HepG2 (cell line): ENCODE data around the gene MPV17L2. TPM values are rescaled to one million over a fixed set of nuclear protein-coding genes. Genes with fewer than 3 reads are reported as not detected.
A peak's percentile ranks its signal among the peaks of the same experiment; 100 is the strongest.

Experiments
- ADNP ChIP-seq: sonication (generic); formaldehyde crosslinking; IDR thresholded peaks from 2 replicates; pipeline ENCODE4 v1.4.0; 2020; ENCODE audit warnings: missing genetic modification reagents
- CBX1 ChIP-seq: IDR thresholded peaks from one replicate; pipeline ENCODE4 v1.6.1; 2016; ENCODE audit warnings: antibody characterized with exemption, low read depth
- ERF ChIP-seq: IDR thresholded peaks from 2 replicates; pipeline ENCODE4 v1.6.1; 2018; ENCODE audit warnings: missing biosample characterization, missing genetic modification reagents
- HOXA3 ChIP-seq: sonication (generic); formaldehyde crosslinking; IDR thresholded peaks from 2 replicates; pipeline ENCODE4 v1.5.0; 2020; ENCODE audit warnings: missing genetic modification reagents
- HOXA5 ChIP-seq: sonication (generic); formaldehyde crosslinking; IDR thresholded peaks from 2 replicates; pipeline ENCODE4 v1.4.0; 2020; ENCODE audit warnings: missing genetic modification reagents
- IKZF4 ChIP-seq: sonication (generic); formaldehyde crosslinking; IDR thresholded peaks from 2 replicates; pipeline ENCODE4 v1.5.1; 2020; ENCODE audit warnings: borderline replicate concordance, mild to moderate bottlenecking, low read depth, missing genetic modification reagents; ENCODE audit errors: not compliant biosample characterization
- ISL2 ChIP-seq: sonication (generic); formaldehyde crosslinking; IDR thresholded peaks from 2 replicates; pipeline ENCODE4 v1.5.0; 2020; ENCODE audit warnings: missing genetic modification reagents
- MTA1 ChIP-seq: sonication (generic); formaldehyde crosslinking; IDR thresholded peaks from 2 replicates; pipeline ENCODE4 v1.4.0; 2020; ENCODE audit warnings: missing genetic modification reagents, mild to moderate bottlenecking, borderline replicate concordance
- SMC3 ChIP-seq: IDR thresholded peaks from 2 replicates; pipeline ENCODE4 v1.6.1; 2011; ENCODE audit warnings: low read length, improper control_type of control experiment
- SP2 ChIP-seq: sonication (generic); formaldehyde crosslinking; IDR thresholded peaks from 2 replicates; pipeline ENCODE4 v1.5.1; 2020; ENCODE audit warnings: mild to moderate bottlenecking, missing genetic modification reagents
- SP4 ChIP-seq: sonication (generic); formaldehyde crosslinking; IDR thresholded peaks from 2 replicates; pipeline ENCODE4 v1.8.1; 2023; ENCODE audit warnings: mild to moderate bottlenecking, missing genetic modification reagents
- ZMYM3 ChIP-seq: sonication (generic); formaldehyde crosslinking; IDR thresholded peaks from 2 replicates; pipeline ENCODE4 v1.5.1; 2020; ENCODE audit warnings: mild to moderate bottlenecking, missing genetic modification reagents
- ZNF274 ChIP-seq: sonication (generic); formaldehyde crosslinking; IDR thresholded peaks from 2 replicates; pipeline ENCODE4 v1.5.1; 2020; ENCODE audit warnings: mild to moderate bottlenecking, missing genetic modification reagents
- ZNF317 ChIP-seq: sonication (generic); formaldehyde crosslinking; IDR thresholded peaks from 2 replicates; pipeline ENCODE4 v1.5.0; 2020; ENCODE audit warnings: mild to moderate bottlenecking, missing genetic modification reagents
- ZNF430 ChIP-seq: sonication (generic); formaldehyde crosslinking; IDR thresholded peaks from 2 replicates; pipeline ENCODE4 v1.9.0; 2021; ENCODE audit warnings: mild to moderate bottlenecking, missing genetic modification reagents
- ZNF746 ChIP-seq: sonication (generic); formaldehyde crosslinking; IDR thresholded peaks from 2 replicates; pipeline ENCODE4 v1.8.0; 2022; ENCODE audit warnings: mild to moderate bottlenecking, missing genetic modification reagents
- ZSCAN31 ChIP-seq: sonication (generic); formaldehyde crosslinking; IDR thresholded peaks from 2 replicates; pipeline ENCODE4 v1.5.0; 2020; ENCODE audit warnings: low read depth, mild to moderate bottlenecking, missing genetic modification reagents
- polyA plus RNA-seq, 8 experiments: library from polyadenylated mRNA; depleted of rRNA in 3 of 8; stranded (reverse) in 7 of 8; unstranded in 1 of 8; fragments of >200 nt; fragmentation: Illumina TruSeq in 4 of 8; extraction: Trizol in 4 of 8; gene quantifications; 2 replicates each; pipeline versions ENCODE4 v1.2.1 to v1.2.3, GENCODE V29; 2011 to 2016; ENCODE audit warnings: low read depth in 4 of 8, missing spikeins in 1 of 8, mixed read lengths in 1 of 8; ENCODE audit not compliant: insufficient read depth in 1 of 8
- total RNA-seq, 5 experiments: library from RNA; depleted of rRNA; stranded (reverse); fragments of >200 nt; fragmentation: Illumina TruSeq; extraction: Trizol; gene quantifications; 2 replicates each; pipeline ENCODE4 v1.2.3, GENCODE V29; 2016; ENCODE audit warnings: low read depth in 1 of 5
- TF ChIP-seq, protein P1 (sequence below): sonication (generic); formaldehyde crosslinking; IDR thresholded peaks from 2 replicates; pipeline ENCODE4 v1.5.0; 2020; ENCODE audit warnings: mild to moderate bottlenecking, missing genetic modification reagents, borderline replicate concordance
- TF ChIP-seq, protein P2 (sequence below): sonication (generic); formaldehyde crosslinking; IDR thresholded peaks from 2 replicates; pipeline ENCODE4 v1.5.1; 2020; ENCODE audit warnings: missing genetic modification reagents, mild to moderate bottlenecking, borderline replicate concordance
- TF ChIP-seq, protein P3 (sequence below): sonication (generic); formaldehyde crosslinking; IDR thresholded peaks from 2 replicates; pipeline ENCODE4 v1.4.0; 2020; ENCODE audit warnings: missing genetic modification reagents

Gene MPV17L2
- total and polyA plus RNA-seq, 2 of the 13 experiments (the other 11 are each of a cell fraction or from before 2014, with no cell fraction given) = 13.6 to 16.7 TPM

DNA sequence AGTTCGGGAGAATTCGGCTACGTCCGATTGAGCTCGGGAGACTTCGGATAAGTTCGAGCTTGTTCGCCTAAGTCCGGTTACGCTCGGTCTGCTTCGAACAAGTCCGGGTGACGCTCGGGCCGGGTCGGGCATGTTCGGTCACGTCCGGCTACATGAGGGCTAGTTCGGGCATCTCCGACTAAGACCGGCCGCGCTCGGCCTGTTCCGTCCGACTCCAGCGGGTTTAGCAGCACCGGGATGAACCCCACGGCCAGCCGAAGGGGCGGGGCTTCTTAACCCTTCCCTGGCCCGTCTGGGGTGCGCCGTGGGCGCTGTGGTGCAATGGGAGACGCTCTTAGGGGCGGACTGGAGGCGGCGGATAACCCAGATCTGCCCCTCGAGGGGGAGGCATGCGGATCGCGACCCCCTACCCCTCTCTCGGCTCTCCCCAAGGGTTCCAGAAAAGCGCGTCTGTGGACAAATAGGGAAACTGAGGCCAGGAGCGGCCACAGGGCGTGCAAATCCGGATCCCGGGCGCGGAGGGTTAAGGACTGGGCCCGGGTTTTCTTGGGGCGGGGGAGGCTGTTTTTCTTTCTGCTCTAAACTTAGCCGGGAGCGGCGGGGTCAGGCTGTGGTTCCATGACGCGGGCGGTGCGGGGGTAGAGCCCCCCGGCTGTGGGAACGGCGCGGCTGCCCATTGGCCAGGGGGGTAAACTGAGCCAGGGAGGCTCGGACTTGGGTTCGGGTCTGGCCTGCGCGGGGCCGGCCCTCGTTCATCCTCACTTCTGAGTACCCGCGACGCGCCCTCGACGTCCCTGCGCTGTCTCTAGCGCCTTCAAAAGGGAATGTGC, 31.7 kb downstream of the MPV17L2 start (continued):
- TF ChIP-seq ZNF274 (CRISPR knock-in tag) (no peak), ERF (CRISPR knock-in tag) (no peak; the same call in 1 of the 2 replicates), ZNF317 (CRISPR knock-in tag) (0 out of 2 replicates have a peak, but pooled peaks have one; percentile 10), HOXA5 (CRISPR knock-in tag) (no peak), IKZF4 (peak; percentile 13), HOXA3 (CRISPR knock-in tag) (peak; percentile 10; the same call in 1 of the 2 replicates), MTA1 (CRISPR knock-in tag) (no peak; the same call in 1 of the 2 replicates), CBX1 (peak; percentile 42), ZSCAN31 (CRISPR knock-in tag) (0 out of 2 replicates have a peak, but pooled peaks have one; percentile 5), ISL2 (CRISPR knock-in tag) (no peak), ADNP (no peak), ZNF746 (CRISPR knock-in tag) (no peak), SP2 (CRISPR knock-in tag) (no peak; the same call in 1 of the 2 replicates), SMC3 (no peak), ZMYM3 (CRISPR knock-in tag) (peak; percentile 68), ZNF430 (CRISPR knock-in tag) (0 out of 2 replicates have a peak, but pooled peaks have one; percentile 38), SP4 (CRISPR knock-in tag) (no peak)
- TF ChIP-seq, protein P1, sequence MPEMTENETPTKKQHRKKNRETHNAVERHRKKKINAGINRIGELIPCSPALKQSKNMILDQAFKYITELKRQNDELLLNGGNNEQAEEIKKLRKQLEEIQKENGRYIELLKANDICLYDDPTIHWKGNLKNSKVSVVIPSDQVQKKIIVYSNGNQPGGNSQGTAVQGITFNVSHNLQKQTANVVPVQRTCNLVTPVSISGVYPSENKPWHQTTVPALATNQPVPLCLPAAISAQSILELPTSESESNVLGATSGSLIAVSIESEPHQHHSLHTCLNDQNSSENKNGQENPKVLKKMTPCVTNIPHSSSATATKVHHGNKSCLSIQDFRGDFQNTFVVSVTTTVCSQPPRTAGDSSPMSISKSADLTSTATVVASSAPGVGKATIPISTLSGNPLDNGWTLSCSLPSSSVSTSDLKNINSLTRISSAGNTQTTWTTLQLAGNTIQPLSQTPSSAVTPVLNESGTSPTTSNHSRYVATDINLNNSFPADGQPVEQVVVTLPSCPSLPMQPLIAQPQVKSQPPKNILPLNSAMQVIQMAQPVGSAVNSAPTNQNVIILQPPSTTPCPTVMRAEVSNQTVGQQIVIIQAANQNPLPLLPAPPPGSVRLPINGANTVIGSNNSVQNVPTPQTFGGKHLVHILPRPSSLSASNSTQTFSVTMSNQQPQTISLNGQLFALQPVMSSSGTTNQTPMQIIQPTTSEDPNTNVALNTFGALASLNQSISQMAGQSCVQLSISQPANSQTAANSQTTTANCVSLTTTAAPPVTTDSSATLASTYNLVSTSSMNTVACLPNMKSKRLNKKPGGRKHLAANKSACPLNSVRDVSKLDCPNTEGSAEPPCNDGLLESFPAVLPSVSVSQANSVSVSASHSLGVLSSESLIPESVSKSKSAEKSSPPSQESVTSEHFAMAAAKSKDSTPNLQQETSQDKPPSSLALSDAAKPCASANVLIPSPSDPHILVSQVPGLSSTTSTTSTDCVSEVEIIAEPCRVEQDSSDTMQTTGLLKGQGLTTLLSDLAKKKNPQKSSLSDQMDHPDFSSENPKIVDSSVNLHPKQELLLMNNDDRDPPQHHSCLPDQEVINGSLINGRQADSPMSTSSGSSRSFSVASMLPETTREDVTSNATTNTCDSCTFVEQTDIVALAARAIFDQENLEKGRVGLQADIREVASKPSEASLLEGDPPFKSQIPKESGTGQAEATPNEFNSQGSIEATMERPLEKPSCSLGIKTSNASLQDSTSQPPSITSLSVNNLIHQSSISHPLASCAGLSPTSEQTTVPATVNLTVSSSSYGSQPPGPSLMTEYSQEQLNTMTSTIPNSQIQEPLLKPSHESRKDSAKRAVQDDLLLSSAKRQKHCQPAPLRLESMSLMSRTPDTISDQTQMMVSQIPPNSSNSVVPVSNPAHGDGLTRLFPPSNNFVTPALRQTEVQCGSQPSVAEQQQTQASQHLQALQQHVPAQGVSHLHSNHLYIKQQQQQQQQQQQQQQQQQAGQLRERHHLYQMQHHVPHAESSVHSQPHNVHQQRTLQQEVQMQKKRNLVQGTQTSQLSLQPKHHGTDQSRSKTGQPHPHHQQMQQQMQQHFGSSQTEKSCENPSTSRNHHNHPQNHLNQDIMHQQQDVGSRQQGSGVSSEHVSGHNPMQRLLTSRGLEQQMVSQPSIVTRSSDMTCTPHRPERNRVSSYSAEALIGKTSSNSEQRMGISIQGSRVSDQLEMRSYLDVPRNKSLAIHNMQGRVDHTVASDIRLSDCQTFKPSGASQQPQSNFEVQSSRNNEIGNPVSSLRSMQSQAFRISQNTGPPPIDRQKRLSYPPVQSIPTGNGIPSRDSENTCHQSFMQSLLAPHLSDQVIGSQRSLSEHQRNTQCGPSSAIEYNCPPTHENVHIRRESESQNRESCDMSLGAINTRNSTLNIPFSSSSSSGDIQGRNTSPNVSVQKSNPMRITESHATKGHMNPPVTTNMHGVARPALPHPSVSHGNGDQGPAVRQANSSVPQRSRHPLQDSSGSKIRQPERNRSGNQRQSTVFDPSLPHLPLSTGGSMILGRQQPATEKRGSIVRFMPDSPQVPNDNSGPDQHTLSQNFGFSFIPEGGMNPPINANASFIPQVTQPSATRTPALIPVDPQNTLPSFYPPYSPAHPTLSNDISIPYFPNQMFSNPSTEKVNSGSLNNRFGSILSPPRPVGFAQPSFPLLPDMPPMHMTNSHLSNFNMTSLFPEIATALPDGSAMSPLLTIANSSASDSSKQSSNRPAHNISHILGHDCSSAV = no peak
- TF ChIP-seq, protein P2, sequence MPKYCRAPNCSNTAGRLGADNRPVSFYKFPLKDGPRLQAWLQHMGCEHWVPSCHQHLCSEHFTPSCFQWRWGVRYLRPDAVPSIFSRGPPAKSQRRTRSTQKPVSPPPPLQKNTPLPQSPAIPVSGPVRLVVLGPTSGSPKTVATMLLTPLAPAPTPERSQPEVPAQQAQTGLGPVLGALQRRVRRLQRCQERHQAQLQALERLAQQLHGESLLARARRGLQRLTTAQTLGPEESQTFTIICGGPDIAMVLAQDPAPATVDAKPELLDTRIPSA (CRISPR knock-in tag) = no peak
- TF ChIP-seq, protein P3, sequence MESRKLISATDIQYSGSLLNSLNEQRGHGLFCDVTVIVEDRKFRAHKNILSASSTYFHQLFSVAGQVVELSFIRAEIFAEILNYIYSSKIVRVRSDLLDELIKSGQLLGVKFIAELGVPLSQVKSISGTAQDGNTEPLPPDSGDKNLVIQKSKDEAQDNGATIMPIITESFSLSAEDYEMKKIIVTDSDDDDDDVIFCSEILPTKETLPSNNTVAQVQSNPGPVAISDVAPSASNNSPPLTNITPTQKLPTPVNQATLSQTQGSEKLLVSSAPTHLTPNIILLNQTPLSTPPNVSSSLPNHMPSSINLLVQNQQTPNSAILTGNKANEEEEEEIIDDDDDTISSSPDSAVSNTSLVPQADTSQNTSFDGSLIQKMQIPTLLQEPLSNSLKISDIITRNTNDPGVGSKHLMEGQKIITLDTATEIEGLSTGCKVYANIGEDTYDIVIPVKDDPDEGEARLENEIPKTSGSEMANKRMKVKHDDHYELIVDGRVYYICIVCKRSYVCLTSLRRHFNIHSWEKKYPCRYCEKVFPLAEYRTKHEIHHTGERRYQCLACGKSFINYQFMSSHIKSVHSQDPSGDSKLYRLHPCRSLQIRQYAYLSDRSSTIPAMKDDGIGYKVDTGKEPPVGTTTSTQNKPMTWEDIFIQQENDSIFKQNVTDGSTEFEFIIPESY (CRISPR knock-in tag) = peak; percentile 48; the same call in 1 of the 2 replicates
